Muscle of leg (tissue), 11 donors: ENCODE data around the gene KIAA1671. TPM values are rescaled to one million over a fixed set of nuclear protein-coding genes. Genes with fewer than 3 reads are reported as not detected.

ENCODE experiments used
- DNase-seq: peaks from one replicate; pipeline ENCODE4 v3.0.0; 2013
- H3K27ac ChIP-seq: one replicate; pipeline ENCODE4 v1.5.1; 2013; ENCODE audit warnings: mild to moderate bottlenecking, low read length, control low read depth
- H3K27me3 ChIP-seq: one replicate; pipeline ENCODE4 v1.6.1; 2013; ENCODE audit warnings: low read length; ENCODE audit not compliant: control insufficient read depth, insufficient read depth
- H3K36me3 ChIP-seq: one replicate; pipeline ENCODE4 v1.6.1; 2013; ENCODE audit warnings: low read length; ENCODE audit not compliant: control insufficient read depth, insufficient read depth
- H3K4me1 ChIP-seq: one replicate; pipeline ENCODE4 v1.6.1; 2013; ENCODE audit warnings: low read length; ENCODE audit not compliant: control insufficient read depth, insufficient read depth
- H3K4me3 ChIP-seq: one replicate; pipeline ENCODE4 v1.5.1; 2013; ENCODE audit warnings: low read length, control low read depth
- H3K9me3 ChIP-seq: replicated peaks from 2 replicates; pipeline ENCODE4 v1.6.1; 2013; ENCODE audit warnings: low read depth, low read length; ENCODE audit not compliant: control insufficient read depth
- WGBS: methylation state at CpG from one replicate; pipeline ENCODE4 v1.1.5; 2013; ENCODE audit warnings: missing lambda C conversion rate; ENCODE audit not compliant: insufficient coverage; 5-methylcytosine and 5-hydroxymethylcytosine counted together
- polyA plus RNA-seq, 8 donors: library from polyadenylated mRNA; unstranded; fragments of 120-200 nt; gene quantifications; one replicate each; pipeline versions ENCODE4 v1.2.1 to v1.2.3, GENCODE V29; 2013; ENCODE audit warnings: inconsistent platforms in 1 of 8, low replicate concordance in 1 of 8; ENCODE audit not compliant: insufficient read length in 8 of 8, insufficient read depth in 1 of 8
- total RNA-seq: library from RNA; stranded (reverse); fragments of 120-200 nt; gene quantifications from one replicate; pipeline ENCODE4 v1.2.4, GENCODE V29; 2013

Gene KIAA1671
- total and polyA plus RNA-seq, 9 donors: 10.8 to 34.5 (median 26.3) TPM

DNA sequence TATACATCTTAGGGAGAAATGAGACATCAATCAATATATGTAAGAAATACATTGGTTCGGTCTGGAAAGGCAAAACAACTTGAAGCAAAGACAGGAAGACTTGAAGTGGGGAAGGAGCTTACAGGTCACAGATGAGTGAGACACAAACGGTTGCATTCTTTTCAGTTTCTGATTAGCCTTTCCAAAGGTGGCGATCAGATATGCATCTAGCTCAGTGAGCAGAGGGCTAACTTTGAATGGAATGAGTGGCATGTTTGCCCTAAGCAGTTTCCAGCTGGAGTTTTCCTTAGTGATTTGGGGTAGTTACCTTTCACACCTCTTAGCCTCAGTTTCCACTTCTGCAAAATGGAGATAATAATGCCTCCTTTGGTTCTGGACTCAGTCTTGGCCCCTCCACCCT is 21.8 kb upstream of the KIAA1671 start:
- Histone ChIP-seq H3K4me3 (no peak overlapping the region), H3K4me1 (no peaks in the 10 kb centered on the region), H3K27ac (no peak overlapping the region), H3K36me3 (no peaks in the 10 kb centered on the region), H3K27me3 (no peaks in the 10 kb centered on the region), H3K9me3 (peaks cover 3% of the 10 kb centered on the region)
- no peak for DNase-seq
- 63% methylated on average over 1 of the region's 3 CpGs for WGBS

DNA sequence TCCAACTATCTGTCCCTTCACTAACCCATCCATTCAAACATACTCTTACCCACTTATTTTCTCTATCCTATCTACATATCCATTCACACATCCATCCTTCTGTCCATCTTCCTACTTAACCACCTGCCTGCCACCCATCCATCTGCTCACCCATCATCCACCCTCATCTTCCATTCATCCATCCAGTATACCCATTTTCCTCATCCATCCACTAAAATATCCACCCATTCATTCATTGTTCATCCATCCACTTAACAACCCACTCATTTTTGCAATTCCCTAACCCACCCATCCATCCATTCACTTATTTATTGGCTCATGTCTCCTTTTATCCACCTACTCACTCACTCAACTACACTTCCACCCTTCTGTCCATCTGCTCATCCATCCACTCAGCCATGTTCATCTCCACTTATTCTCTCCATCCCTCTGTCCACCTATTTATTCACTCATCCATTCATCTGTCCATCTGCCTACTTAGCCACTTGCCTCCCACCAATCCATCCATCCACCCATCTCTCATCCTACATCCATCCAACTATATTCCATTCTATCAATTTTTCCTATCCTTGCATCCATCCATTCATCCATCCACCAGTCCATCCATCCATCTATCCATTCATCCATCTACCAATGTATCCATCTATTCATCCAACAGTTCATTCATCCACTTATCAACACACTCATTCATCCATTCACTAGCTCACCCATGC is 16.6 kb upstream of the KIAA1671 start:
- Histone ChIP-seq H3K4me1 (no peaks in the 10 kb centered on the region), H3K4me3 (no peak overlapping the region), H3K36me3 (no peaks in the 10 kb centered on the region), H3K27ac (no peak overlapping the region), H3K9me3 (no peaks in the 10 kb centered on the region), H3K27me3 (peaks cover 4% of the 10 kb centered on the region)
- no peak for DNase-seq

DNA sequence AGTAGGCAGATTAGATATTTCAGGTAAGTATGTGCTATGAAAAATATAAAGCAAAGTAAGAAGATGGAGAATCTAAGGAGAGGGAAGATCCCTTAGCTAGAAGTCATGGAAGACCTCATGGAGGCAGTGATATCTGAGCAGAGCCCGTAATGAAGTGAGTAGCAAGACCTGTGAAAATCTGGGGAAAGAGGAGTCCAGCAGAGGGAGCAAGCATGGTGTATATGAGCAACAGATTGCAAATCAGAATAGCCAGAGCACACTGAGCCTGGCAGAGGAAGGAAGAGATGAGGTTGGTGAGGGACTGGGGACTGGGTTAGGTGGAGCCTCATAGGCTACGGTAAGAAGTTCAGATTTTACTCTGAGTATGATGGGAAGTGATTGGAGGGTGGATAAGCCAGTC is 15.4 kb upstream of the KIAA1671 start:
- 46% methylated on average over 2 of the region's 2 CpGs for WGBS

DNA sequence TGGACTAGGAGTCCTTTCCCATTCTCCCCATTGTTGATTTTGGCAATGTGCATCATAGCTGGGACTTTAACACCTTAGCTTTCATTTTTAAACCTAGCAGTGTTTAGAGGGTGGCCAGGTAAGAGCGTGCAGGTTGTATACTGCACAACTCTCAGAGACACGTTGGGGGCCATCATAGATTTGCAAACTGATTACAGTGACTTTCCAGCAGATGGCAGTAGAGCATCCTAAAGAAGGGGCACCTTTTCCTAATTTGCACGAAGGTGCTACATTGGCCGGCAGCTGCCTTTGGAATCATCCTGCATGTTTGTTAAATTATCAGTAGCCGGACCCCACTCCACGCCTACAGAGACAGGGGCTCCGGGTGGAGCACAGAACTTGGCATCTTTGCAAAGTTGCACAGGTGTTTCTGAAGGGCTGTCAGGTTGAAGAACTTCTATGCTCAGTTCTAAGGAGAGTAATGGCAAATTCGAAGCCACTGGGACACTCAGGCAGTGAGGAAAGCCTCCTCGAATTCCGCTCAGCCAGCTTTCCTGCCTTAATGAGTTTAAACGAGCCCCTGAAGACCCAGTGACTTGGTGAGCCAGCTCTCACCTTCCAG is 13.7 kb upstream of the KIAA1671 start:
- Histone ChIP-seq H3K27me3 (peaks cover 4% of the 10 kb centered on the region), H3K4me1 (no peaks in the 10 kb centered on the region), H3K27ac (no peak overlapping the region), H3K36me3 (no peaks in the 10 kb centered on the region), H3K4me3 (no peak overlapping the region), H3K9me3 (no peaks in the 10 kb centered on the region)
- peak; percentile 47 for DNase-seq
- WGBS: 10% methylated on average over 7 of the region's 11 CpGs

More for the DNA sequence above, 15.4 kb upstream of the KIAA1671 start:
- no peaks in the 10 kb centered on the region for H3K36me3 ChIP-seq
- DNase-seq: no peak
- no peak overlapping the region for H3K27ac ChIP-seq
- H3K9me3 ChIP-seq: no peaks in the 10 kb centered on the region
- H3K4me1 ChIP-seq: no peaks in the 10 kb centered on the region
- H3K27me3 ChIP-seq: peaks cover 4% of the 10 kb centered on the region
- H3K4me3 ChIP-seq: no peak overlapping the region

DNA sequence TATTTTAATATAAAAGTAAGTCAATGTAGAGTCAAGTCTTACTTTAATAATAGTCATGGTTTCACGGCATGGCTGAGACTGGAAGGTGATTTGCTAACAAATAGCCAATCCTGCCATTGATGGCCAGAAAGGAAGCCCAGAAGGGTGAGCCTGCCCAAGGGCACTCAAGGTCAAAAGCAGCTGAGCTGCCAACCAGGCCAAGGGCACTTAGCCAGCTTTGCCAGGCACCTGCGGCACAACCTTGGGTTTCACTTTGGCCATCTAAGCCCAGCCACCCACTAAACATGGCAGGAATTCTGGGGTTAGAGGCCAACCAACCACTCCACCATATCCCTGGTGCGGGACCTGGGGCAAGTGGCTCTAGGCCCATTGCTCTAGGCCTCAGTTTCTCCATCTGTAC is 10.2 kb upstream of the KIAA1671 start:
- DNase-seq: no peak
- H3K9me3 ChIP-seq: no peaks in the 10 kb centered on the region
- WGBS: 81% methylated on average over 2 of the region's 3 CpGs

DNA sequence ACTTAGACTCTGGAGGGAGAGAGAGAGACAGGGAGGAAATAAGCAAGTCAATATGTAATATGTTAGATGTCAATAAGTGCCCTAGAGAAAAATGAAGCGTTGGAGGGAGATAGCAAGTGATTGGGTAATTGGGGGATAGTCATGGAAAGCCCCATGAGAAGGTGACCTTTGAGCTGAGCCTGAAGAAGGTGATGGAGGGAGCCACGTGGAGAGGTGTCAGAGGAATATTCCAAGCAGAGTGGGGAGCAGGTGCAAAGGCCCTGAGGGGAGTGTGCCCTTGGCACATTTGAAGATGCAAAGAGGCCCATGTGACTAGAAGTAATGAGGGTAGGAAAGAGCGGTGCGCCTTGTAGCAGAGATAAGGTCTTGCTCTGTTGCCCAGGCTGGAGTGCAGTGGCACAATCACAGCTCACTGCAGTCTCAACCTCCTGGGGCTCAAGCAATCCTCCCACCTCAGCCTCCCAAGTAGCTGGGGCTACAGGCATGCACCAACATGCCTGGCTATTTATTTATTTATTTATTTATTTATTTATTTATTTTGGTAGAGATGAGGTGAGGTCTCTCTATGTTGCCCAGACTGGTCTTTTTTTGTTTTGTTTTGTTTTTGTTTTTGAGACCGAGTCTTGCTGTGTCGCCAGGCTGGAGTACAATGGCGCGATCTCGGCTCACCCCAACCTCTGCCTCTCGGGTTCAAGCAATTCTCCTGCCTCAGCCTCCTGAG is 8.1 kb upstream of the KIAA1671 start:
- WGBS: 76% methylated on average over 4 of the region's 10 CpGs
- H3K9me3 ChIP-seq: no peaks in the 10 kb centered on the region
- H3K4me1 ChIP-seq: no peaks in the 10 kb centered on the region
- DNase-seq: no peak
- H3K27ac ChIP-seq: no peak overlapping the region
- no peak overlapping the region for H3K4me3 ChIP-seq
- no peaks in the 10 kb centered on the region for H3K36me3 ChIP-seq
- peaks cover 5% of the 10 kb centered on the region for H3K27me3 ChIP-seq

More for the DNA sequence above, 10.2 kb upstream of the KIAA1671 start:
- no peaks in the 10 kb centered on the region for H3K36me3 ChIP-seq
- no peaks in the 10 kb centered on the region for H3K4me1 ChIP-seq
- H3K27ac ChIP-seq: no peak overlapping the region
- H3K27me3 ChIP-seq: peaks cover 4% of the 10 kb centered on the region
- no peak overlapping the region for H3K4me3 ChIP-seq

DNA sequence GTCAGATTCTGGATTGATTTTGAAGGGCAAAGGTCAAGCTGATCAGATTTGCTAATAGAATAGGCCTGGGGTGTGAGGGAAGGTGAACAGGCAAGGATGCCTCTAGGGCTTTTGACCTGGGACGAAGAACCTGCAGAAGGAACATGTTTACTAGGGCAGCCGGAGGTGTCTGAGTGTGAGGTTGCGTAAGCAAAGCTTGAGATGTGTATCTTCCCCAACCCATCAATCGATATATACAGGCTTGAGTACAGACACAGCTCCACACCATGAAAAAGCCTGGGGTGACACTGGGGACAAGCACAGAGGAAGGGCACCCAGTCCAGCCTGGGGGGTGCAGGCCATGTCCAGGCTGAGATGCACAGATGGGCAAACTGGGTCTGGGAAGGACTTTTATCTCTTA is 7.1 kb upstream of the KIAA1671 start:
- no CpG with 5 or more reads among the region's 4 CpGs for WGBS

DNA sequence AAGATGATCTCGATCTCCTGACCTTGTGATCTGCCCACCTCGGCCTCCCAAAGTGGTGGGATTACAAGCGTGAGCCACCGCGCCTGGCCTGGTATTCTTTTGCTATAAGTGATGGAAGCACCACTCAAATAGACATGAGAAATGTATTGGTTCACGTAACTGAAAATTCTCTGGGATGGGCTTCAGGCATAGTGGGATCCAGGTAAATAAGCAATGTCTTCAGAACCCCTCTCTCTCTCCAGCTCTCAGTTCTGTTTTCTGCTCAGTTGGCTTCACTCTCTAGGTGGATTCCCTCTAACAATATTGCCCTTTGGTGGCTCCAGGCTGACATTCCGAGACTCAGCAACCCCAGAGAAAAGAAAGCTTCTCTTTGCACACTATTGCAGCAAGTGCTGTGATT is 5.1 kb upstream of the KIAA1671 start:
- peaks cover 12% of the 10 kb centered on the region for H3K27me3 ChIP-seq
- no peak overlapping the region for H3K4me3 ChIP-seq
- no peaks in the 10 kb centered on the region for H3K9me3 ChIP-seq
- DNase-seq: no peak
- H3K27ac ChIP-seq: no peak overlapping the region
- H3K36me3 ChIP-seq: no peaks in the 10 kb centered on the region
- 78% methylated on average over 1 of the region's 7 CpGs for WGBS
- peaks cover 4% of the 10 kb centered on the region for H3K4me1 ChIP-seq

More for the DNA sequence above, 7.1 kb upstream of the KIAA1671 start:
- peaks cover 3% of the 10 kb centered on the region for H3K27me3 ChIP-seq
- H3K4me3 ChIP-seq: no peak overlapping the region
- no peaks in the 10 kb centered on the region for H3K36me3 ChIP-seq
- no peak overlapping the region for H3K27ac ChIP-seq
- DNase-seq: no peak
- no peaks in the 10 kb centered on the region for H3K4me1 ChIP-seq
- no peaks in the 10 kb centered on the region for H3K9me3 ChIP-seq

DNA sequence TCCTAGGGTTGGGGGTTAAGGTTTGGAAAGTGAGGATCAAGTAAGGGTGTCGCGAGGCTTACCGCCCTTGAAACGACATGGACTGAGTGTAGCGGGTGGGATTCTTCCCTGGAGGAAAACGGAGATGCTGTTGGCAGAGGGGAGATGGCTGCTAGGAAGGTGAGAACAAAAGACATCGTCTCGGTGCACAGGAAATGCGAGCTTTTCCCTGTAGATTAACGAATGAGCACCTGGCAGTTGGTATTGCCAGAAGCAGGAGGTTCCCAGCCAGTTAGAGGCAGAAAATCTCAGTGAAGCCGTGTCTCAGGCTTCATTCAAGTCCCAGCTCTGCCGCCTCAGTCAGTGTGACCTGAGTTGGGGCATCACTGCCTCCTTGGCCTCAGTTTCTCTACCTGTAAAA is 4.6 kb upstream of the KIAA1671 start:
- Histone ChIP-seq H3K4me3 (no peak overlapping the region), H3K27ac (no peak overlapping the region), H3K36me3 (no peaks in the 10 kb centered on the region), H3K4me1 (peaks cover 6% of the 10 kb centered on the region), H3K9me3 (no peaks in the 10 kb centered on the region), H3K27me3 (peaks cover 14% of the 10 kb centered on the region)
- 29% methylated on average over 10 of the region's 12 CpGs for WGBS
- DNase-seq: no peak

DNA sequence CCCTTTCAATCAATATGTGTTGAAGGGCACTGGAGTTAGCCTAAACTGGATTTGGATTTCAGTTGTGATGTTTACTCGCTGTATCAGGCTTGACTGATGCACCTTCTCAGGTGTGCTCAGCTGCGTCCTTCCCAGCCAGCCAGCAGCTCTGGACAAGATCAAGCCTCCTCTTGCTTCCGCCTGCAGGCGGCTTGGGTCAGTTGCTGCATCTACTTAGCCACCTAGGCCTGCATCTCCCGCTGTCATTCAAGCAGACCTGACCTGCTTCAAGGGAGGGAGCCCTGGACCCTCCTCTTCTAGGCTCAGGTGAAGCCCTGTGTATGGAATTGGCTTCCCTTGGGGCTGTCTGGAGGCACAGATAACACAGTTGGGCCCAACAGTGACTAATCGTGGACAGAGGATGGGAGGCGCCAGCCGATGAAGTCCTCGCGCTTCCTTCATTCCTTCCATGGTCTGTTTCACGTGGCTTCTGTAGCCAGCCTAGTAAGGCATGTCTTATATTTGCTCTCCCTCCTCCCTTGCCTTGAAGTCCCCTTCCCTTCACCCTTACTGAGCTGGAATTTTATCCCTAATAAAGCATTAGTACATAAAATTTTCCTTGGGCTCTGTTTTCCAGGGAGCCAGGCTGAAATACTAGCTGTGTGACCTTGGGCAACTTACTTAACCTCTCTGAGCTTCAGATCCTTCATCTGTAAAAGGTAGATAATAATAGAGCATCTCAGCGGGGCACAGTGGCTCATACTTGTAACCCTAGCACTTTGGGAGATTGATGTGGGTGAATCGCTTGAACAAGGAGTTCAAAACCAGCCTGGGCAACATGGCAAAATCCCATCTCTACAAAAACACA is 3.9 kb upstream of the KIAA1671 start:
- Histone ChIP-seq H3K27ac (no peak overlapping the region), H3K4me1 (peaks cover 9% of the 10 kb centered on the region), H3K27me3 (peaks cover 21% of the 10 kb centered on the region), H3K4me3 (no peak overlapping the region), H3K36me3 (no peaks in the 10 kb centered on the region), H3K9me3 (no peaks in the 10 kb centered on the region)
- WGBS: 75% methylated on average over 8 of the region's 13 CpGs
- no peak for DNase-seq
